IMR-90 (cell line): ENCODE measurements around the gene ARHGAP10. TPM values are rescaled to one million over a fixed set of nuclear protein-coding genes. Genes with fewer than 3 reads are reported as not detected.

Experiments used
- ATAC-seq: fragments of 200-7000 bp; cut with Tn5 transposase; 2 replicates; pipeline ENCODE4 v1.9.1; 2020; ENCODE audit warnings: low read depth, mild to moderate bottlenecking, moderate library complexity
- BruUV-seq: library from RNA; stranded (reverse); fragments of 400-500 nt; replicated peaks from 2 replicates; lab custom pipeline; 2021; lab: Mats Ljungman, UMichigan
- CTCF ChIA-PET: fragments of 300-600 bp; formaldehyde crosslinking; extraction: SDS; loops from one replicate; lab custom pipeline; 2021; ENCODE audit warnings: antibody characterized with exemption; lab: Yijun Ruan, JAX
- POLR2A ChIA-PET: fragments of 300-600 bp; sonication (Branson Sonifier 250); formaldehyde crosslinking; loops from one replicate; lab custom pipeline; 2022; ENCODE audit warnings: antibody characterized with exemption; ENCODE audit not compliant: unreplicated experiment; lab: Charles Lee
- DNase-seq: peaks from one replicate; pipeline ENCODE4 v3.0.0; 2013
- H2AFZ ChIP-seq: replicated peaks from 2 replicates; pipeline ENCODE3; 2013; ENCODE audit warnings: low read length, mild to moderate bottlenecking; ENCODE audit not compliant: poor library complexity
- H2AK5ac ChIP-seq: 2 replicates; pipeline ENCODE4 v1.6.1; 2013; ENCODE audit warnings: low read depth, low read length, inconsistent platforms
- H2AK9ac ChIP-seq: replicated peaks from 2 replicates; pipeline ENCODE3; 2013; ENCODE audit warnings: mild to moderate bottlenecking, low read depth, low read length, moderate library complexity; ENCODE audit not compliant: poor library complexity
- H2BK120ac ChIP-seq: 2 replicates; pipeline ENCODE4 v1.6.1; 2013; ENCODE audit warnings: low read depth, low read length, inconsistent platforms
- H2BK15ac ChIP-seq: 3 replicates; pipeline ENCODE4 v1.6.1; 2013; ENCODE audit warnings: low read depth, low read length, inconsistent platforms
- H2BK20ac ChIP-seq: 2 replicates; pipeline ENCODE4 v1.6.1; 2013; ENCODE audit warnings: low read depth, mild to moderate bottlenecking, inconsistent platforms, low read length, moderate library complexity
- H2BK5ac ChIP-seq: 2 replicates; pipeline ENCODE4 v1.6.1; 2013; ENCODE audit warnings: mild to moderate bottlenecking, low read depth, low read length, inconsistent platforms; ENCODE audit not compliant: poor library complexity, severe bottlenecking
- H3K14ac ChIP-seq: replicated peaks from 2 replicates; pipeline ENCODE4 v1.6.1; 2013; ENCODE audit warnings: low read depth, low read length, inconsistent platforms
- H3K18ac ChIP-seq: 2 replicates; pipeline ENCODE4 v1.6.1; 2013; ENCODE audit warnings: low read depth, low read length, control low read depth
- H3K23ac ChIP-seq: 2 replicates; pipeline ENCODE4 v1.6.1; 2013; ENCODE audit warnings: low read depth, low read length, inconsistent platforms
- H3K27ac ChIP-seq: 2 replicates; pipeline ENCODE4 v1.5.1; 2013; ENCODE audit warnings: mild to moderate bottlenecking, control low read depth, low read length; ENCODE audit not compliant: insufficient read depth
- H3K27me3 ChIP-seq: 2 replicates; pipeline ENCODE4 v1.6.1; 2013; ENCODE audit warnings: low read length; ENCODE audit not compliant: control insufficient read depth, insufficient read depth
- H3K36me3 ChIP-seq: 2 replicates; pipeline ENCODE4 v1.6.1; 2013; ENCODE audit warnings: low read length, mixed read lengths; ENCODE audit not compliant: control insufficient read depth, insufficient read depth
- H3K4ac ChIP-seq: 2 replicates; pipeline ENCODE4 v1.6.1; 2013; ENCODE audit warnings: low read depth, low read length, inconsistent platforms
- H3K4me1 ChIP-seq: 2 replicates; pipeline ENCODE4 v1.6.1; 2013; ENCODE audit warnings: low read length, mixed read lengths; ENCODE audit not compliant: control insufficient read depth, insufficient read depth
- H3K4me2 ChIP-seq: 2 replicates; pipeline ENCODE4 v1.6.1; 2013; ENCODE audit warnings: low read depth, mild to moderate bottlenecking, control low read depth, low read length, moderate library complexity
- H3K4me3 ChIP-seq: 2 replicates; pipeline ENCODE4 v1.5.1; 2013; ENCODE audit warnings: low read depth, mild to moderate bottlenecking, control low read depth, low read length, moderate library complexity; ENCODE audit not compliant: insufficient read depth
- H3K56ac ChIP-seq: 2 replicates; pipeline ENCODE4 v1.6.1; 2013; ENCODE audit warnings: low read length, inconsistent platforms; ENCODE audit not compliant: insufficient read depth; ENCODE audit errors: extremely low read depth
- H3K79me1 ChIP-seq, 2 experiments: 2 replicates each; pipeline ENCODE4 v1.6.1; 2013; ENCODE audit warnings: low read length in 2 of 2, inconsistent platforms in 1 of 2, low read depth in 1 of 2
- H3K9ac ChIP-seq: 2 replicates; pipeline ENCODE4 v1.6.1; 2013; ENCODE audit warnings: low read depth, low read length, control low read depth
- H3K9me1 ChIP-seq: 2 replicates; pipeline ENCODE4 v1.6.1; 2013; ENCODE audit warnings: low read length, inconsistent platforms; ENCODE audit not compliant: insufficient read depth
- H3K9me3 ChIP-seq: 2 replicates; pipeline ENCODE4 v1.6.1; 2013; ENCODE audit warnings: low read length; ENCODE audit not compliant: control insufficient read depth, insufficient read depth
- H4K20me1 ChIP-seq: 2 replicates; pipeline ENCODE4 v1.6.1; 2013; ENCODE audit warnings: low read length, inconsistent platforms; ENCODE audit not compliant: insufficient read depth
- H4K5ac ChIP-seq: 2 replicates; pipeline ENCODE4 v1.6.1; 2013; ENCODE audit warnings: mild to moderate bottlenecking, low read depth, low read length, control low read depth
- H4K8ac ChIP-seq, 2 experiments: 2 replicates each; pipeline ENCODE4 v1.6.1; 2013; ENCODE audit warnings: low read depth in 2 of 2, low read length in 2 of 2, control low read depth in 1 of 2, inconsistent platforms in 1 of 2
- H4K91ac ChIP-seq: 2 replicates; pipeline ENCODE4 v1.6.1; 2013; ENCODE audit warnings: low read depth, low read length, inconsistent platforms; ENCODE audit not compliant: insufficient read depth
- CHD1 ChIP-seq: IDR thresholded peaks from 2 replicates; pipeline ENCODE4 v1.6.1; 2012; ENCODE audit warnings: low read depth, low read length, improper control_type of control experiment
- ELK1 ChIP-seq: fragments of 150-350 bp; IDR thresholded peaks from 2 replicates; pipeline ENCODE4 v1.6.1; 2016; ENCODE audit warnings: low read depth, mild to moderate bottlenecking, low read length, moderate library complexity, borderline replicate concordance
- MAFK ChIP-seq: IDR thresholded peaks from 2 replicates; pipeline ENCODE4 v1.6.1; 2012; ENCODE audit warnings: low read depth, low read length, improper control_type of control experiment
- NFE2L2 ChIP-seq: fragments of 150-350 bp; IDR thresholded peaks from 2 replicates; pipeline ENCODE4 v1.6.1; 2016; ENCODE audit warnings: low read depth, mild to moderate bottlenecking, low read length
- POLR2A ChIP-seq: IDR thresholded peaks from 2 replicates; pipeline ENCODE4 v1.6.1; 2012; ENCODE audit warnings: mild to moderate bottlenecking, low read depth, low read length
- RAD21 ChIP-seq: IDR thresholded peaks from 2 replicates; pipeline ENCODE4 v1.6.1; 2012; ENCODE audit warnings: low read length, improper control_type of control experiment
- RCOR1 ChIP-seq: IDR thresholded peaks from 2 replicates; pipeline ENCODE4 v1.6.1; 2012; ENCODE audit warnings: mild to moderate bottlenecking, low read length, improper control_type of control experiment; ENCODE audit not compliant: insufficient replicate concordance
- RFX5 ChIP-seq: IDR thresholded peaks from 2 replicates; pipeline ENCODE4 v1.8.0; 2012; ENCODE audit warnings: low read depth, mild to moderate bottlenecking, low read length, moderate library complexity
- SMC3 ChIP-seq: fragments of 150-350 bp; IDR thresholded peaks from 2 replicates; pipeline ENCODE4 v1.6.1; 2016; ENCODE audit warnings: low read depth, mild to moderate bottlenecking, antibody characterized with exemption, low read length, moderate library complexity
- USF2 ChIP-seq: fragments of 150-350 bp; IDR thresholded peaks from 2 replicates; pipeline ENCODE4 v1.6.1; 2017; ENCODE audit warnings: mild to moderate bottlenecking, antibody characterized with exemption, low read length, low read depth
- dilution Hi-C: fragments of 300-500 bp; cut with HindIII; formaldehyde crosslinking; loops from one replicate; pipeline ENCODE4 v1.14.3; 2018; ENCODE audit warnings: low sequenced_read_pairs; ENCODE audit not compliant: unreplicated experiment
- in situ Hi-C: fragments of 300-500 bp; cut with MboI; formaldehyde crosslinking; loops from 3 replicates; pipeline ENCODE4 v1.14.3; 2019; ENCODE audit warnings: low sequenced_read_pairs, inconsistent platforms, mixed read lengths
- intact Hi-C: fragments of 100-400 bp; cut with micrococcal nuclease; formaldehyde crosslinking; loops from 2 replicates; pipeline ENCODE4 v1.10.0; 2022
- polyA plus RNA-seq, 3 experiments: library from polyadenylated mRNA; depleted of rRNA; stranded (reverse); fragments of >200 nt; gene quantifications; 2 replicates each; pipeline ENCODE4 v1.2.3, GENCODE V29; 2012; ENCODE audit warnings: low replicate concordance in 1 of 3
- total RNA-seq: library from RNA; depleted of rRNA; stranded (reverse); fragments of >200 nt; gene quantifications from 2 replicates; pipeline ENCODE4 v1.2.3, GENCODE V29; 2012

ARHGAP10 gene
- total and polyA plus RNA-seq, 2 of the 4 experiments (the other 2 are of a cell fraction) = 27.1 to 29.4 TPM

DNA sequence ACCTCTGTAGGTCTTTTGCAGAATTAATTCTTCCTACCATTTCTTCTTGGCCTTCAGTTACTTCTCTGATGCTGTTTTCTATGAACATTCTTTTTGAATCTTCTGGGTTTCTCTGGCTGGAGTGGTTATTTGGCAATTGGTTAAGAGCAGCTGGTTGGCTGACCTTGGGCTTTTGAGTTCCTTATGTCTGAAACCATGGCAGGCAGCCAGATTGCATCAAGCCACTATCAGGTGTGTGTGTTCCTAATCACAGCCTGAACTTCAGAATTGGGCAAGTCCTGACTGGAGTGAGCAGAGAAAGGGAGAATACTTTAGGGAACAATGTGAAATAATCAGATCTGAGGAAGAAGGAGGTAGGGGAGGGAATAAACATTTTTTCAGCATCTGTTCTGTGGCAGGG, 90.2 kb downstream of the ARHGAP10 start:
- DNase-seq = peak; percentile 79

More for the DNA sequence above, 90.2 kb downstream of the ARHGAP10 start:
- no peak overlapping the region for H2BK15ac ChIP-seq
- H2BK120ac ChIP-seq = no peak overlapping the region
- no peak overlapping the region for H3K27ac ChIP-seq
- peaks cover 14% of the 10 kb centered on the region for H3K4me1 ChIP-seq
- H3K9ac ChIP-seq = no peak overlapping the region
- H4K5ac ChIP-seq = no peak overlapping the region
- intact Hi-C loops (loop anchor here (5.0 kb wide), 1 partner anchor 45 kb away; no protein-coding TSS in a partner anchor), in situ Hi-C loops (no loop called here), dilution Hi-C loops (no loop called here)
- H4K91ac ChIP-seq = no peak overlapping the region
- BruUV-seq = no TSS peak
- H2AK9ac ChIP-seq = no peak overlapping the region
- H3K9me1 ChIP-seq = peaks cover 27% of the 10 kb centered on the region
- H2AK5ac ChIP-seq = no peak overlapping the region; the same call in 1 of the 2 replicates
- peak; percentile 52; the same call in 1 of the 2 replicates for ATAC-seq
- H2AFZ ChIP-seq = no peak overlapping the region
- H3K27me3 ChIP-seq = no peaks in the 10 kb centered on the region
- H3K4ac ChIP-seq = no peak overlapping the region
- no peak overlapping the region for H3K56ac ChIP-seq
- ChIA-PET POLR2A (no interaction called here), CTCF (no interaction called here)
- H4K8ac ChIP-seq = no peak overlapping the region
- H3K9me3 ChIP-seq = no peaks in the 10 kb centered on the region
- H3K36me3 ChIP-seq = peaks cover 9% of the 10 kb centered on the region
- no peak overlapping the region for H2BK5ac ChIP-seq
- H3K4me2 ChIP-seq = no peak overlapping the region
- no peak overlapping the region for H3K23ac ChIP-seq
- TF ChIP-seq RCOR1 (no peak), ELK1 (no peak), RFX5 (no peak), RAD21 (no peak), USF2 (no peak), POLR2A (no peak), MAFK (no peak), NFE2L2 (no peak), SMC3 (no peak), CHD1 (no peak)
- no peak overlapping the region for H2BK20ac ChIP-seq
- H3K79me1 ChIP-seq = peaks cover 57 to 72% of the 10 kb centered on the region in 2 experiments
- peaks cover 16% of the 10 kb centered on the region for H4K20me1 ChIP-seq
- no peak overlapping the region for H3K18ac ChIP-seq
- no peak overlapping the region for H3K4me3 ChIP-seq
- H3K14ac ChIP-seq = no peak overlapping the region
